Measurements from ENCODE around the gene ADAP1.

- no peak for TF ChIP-seq CTCF (IDR thresholded peaks at IDR 0.05)
- no peak for TF ChIP-seq POLR2A (IDR thresholded peaks at IDR 0.05)
These were observed 5.9 kb upstream of the ADAP1 start for GRCh38 chr7:960269-960871.

Data from adrenal gland (tissue), 5 donors.